22Rv1 (cell line): ENCODE data around the gene EHD4.

Source experiments
- CTCF ChIP-seq: fragments of 450-650 bp; IDR thresholded peaks from 2 replicates; pipeline ENCODE4 v1.5.1; 2017; ENCODE audit warnings: mild to moderate bottlenecking
- ZFX ChIP-seq: fragments of 450-650 bp; IDR thresholded peaks from 2 replicates; pipeline ENCODE4 v1.6.1; 2017; ENCODE audit warnings: antibody characterized with exemption, borderline replicate concordance

GRCh38 chr15:41990243-41990605 is 17.9 kb upstream of the EHD4 start:
- no peak for TF ChIP-seq CTCF
- TF ChIP-seq ZFX, result no peak
